Measurements from ENCODE around the gene TFRC.
"Not testable (repeated sequence)": the region's sequence is repeated elsewhere in the genome, so short reads cannot be mapped to it uniquely, and the experiment has no call there.

Gene TFRC

DNA sequence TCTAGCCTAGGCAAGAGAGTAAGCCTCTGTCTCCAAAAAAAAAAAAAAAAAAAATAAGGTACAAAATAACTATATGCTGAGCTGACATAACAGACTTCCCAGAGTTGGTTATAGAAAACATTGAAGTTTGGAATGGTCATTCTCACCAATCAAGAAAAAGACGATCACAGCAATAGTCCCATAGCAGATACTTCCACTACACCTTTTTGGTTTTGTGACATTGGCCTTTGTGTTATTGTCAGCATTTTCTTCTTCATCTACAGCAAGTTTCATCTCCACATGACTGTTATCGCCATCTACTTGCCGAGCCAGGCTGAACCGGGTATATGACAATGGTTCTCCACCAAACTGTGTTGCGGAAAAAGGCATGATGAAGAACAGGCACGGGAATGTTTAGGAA, 6.9 kb downstream of the TFRC start:
- H3K27me3 ChIP-seq (replicated peaks; ENCODE audit: control insufficient read depth, insufficient read depth, low read length) = no peaks in the 10 kb centered on the region
- peaks cover 23% of the 10 kb centered on the region for H3K36me3 ChIP-seq (ENCODE audit: control insufficient read depth, insufficient read depth, low read length)
- no peak for TF ChIP-seq CTCF (IDR thresholded peaks at IDR 0.05; ENCODE audit: insufficient read depth, low read length, poor library complexity, severe bottlenecking)
- DNase-seq (ENCODE audit: extremely low read depth, insufficient read length) = no peak
- H3K4me3 ChIP-seq (replicated peaks; ENCODE audit: low read depth, low read length) = no peak overlapping the region

- peak; percentile 45 for DNase-seq (ENCODE audit: extremely low read depth, insufficient read length)
- Histone ChIP-seq H3K27me3 (replicated peaks; ENCODE audit: control insufficient read depth, insufficient read depth, low read length) (no peaks in the 10 kb centered on the region), H3K36me3 (ENCODE audit: control insufficient read depth, insufficient read depth, low read length) (peaks cover 26% of the 10 kb centered on the region), H3K4me3 (replicated peaks; ENCODE audit: low read depth, low read length) (no peak overlapping the region)
- peak; percentile 78 for TF ChIP-seq CTCF (IDR thresholded peaks at IDR 0.05; ENCODE audit: insufficient read depth, low read length, poor library complexity, severe bottlenecking)
Measured at GRCh38 chr3:196073255-196073753, 8.6 kb downstream of the TFRC start.

- H3K36me3 ChIP-seq (ENCODE audit: control insufficient read depth, insufficient read depth, low read length) = peaks cover 32% of the 10 kb centered on the region
- H3K27me3 ChIP-seq (replicated peaks; ENCODE audit: control insufficient read depth, insufficient read depth, low read length) = no peaks in the 10 kb centered on the region
- TF ChIP-seq CTCF (IDR thresholded peaks at IDR 0.05; ENCODE audit: insufficient read depth, low read length, poor library complexity, severe bottlenecking) = no peak
- no peak overlapping the region for H3K4me3 ChIP-seq (replicated peaks; ENCODE audit: low read depth, low read length)
- DNase-seq (ENCODE audit: extremely low read depth, insufficient read length) = no peak
Measured at GRCh38 chr3:196072313-196072712, 9.6 kb downstream of the TFRC start.

DNA sequence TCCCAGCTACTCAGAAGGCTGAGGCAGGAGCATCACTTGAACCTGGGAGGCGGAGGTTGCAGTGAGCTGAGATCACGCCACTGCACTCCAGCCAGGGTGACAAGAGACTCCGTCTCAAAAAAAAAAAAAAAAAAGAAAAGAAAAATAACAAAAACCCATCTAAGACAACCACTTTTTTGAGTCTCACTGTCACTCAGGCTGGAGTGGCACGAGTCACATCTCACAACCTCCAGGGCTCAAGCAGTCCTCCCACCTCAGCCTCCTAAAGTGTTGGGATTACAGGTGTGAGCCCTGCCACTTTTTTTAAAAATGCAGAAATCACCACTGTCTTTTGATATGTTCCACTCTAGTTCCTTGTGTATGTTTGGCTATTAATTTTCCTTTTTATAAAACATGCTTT, 13.1 kb downstream of the TFRC start:
- H3K36me3 ChIP-seq (ENCODE audit: control insufficient read depth, insufficient read depth, low read length) = peaks cover 32% of the 10 kb centered on the region
- H3K27me3 ChIP-seq (replicated peaks; ENCODE audit: control insufficient read depth, insufficient read depth, low read length); H3K4me3 ChIP-seq (replicated peaks; ENCODE audit: low read depth, low read length); DNase-seq (ENCODE audit: extremely low read depth, insufficient read length): not testable (repeated sequence)

GRCh38 chr3:196067439-196067838, 14.5 kb downstream of the TFRC start:
- no peak overlapping the region for H3K4me3 ChIP-seq (replicated peaks; ENCODE audit: low read depth, low read length)
- DNase-seq (ENCODE audit: extremely low read depth, insufficient read length) = no peak
- TF ChIP-seq CTCF (IDR thresholded peaks at IDR 0.05; ENCODE audit: insufficient read depth, low read length, poor library complexity, severe bottlenecking) = no peak

GRCh38 chr3:196063971-196064370, 17.9 kb downstream of the TFRC start:
- H3K36me3 ChIP-seq (ENCODE audit: control insufficient read depth, insufficient read depth, low read length) = peaks cover 31% of the 10 kb centered on the region
- no peak for DNase-seq (ENCODE audit: extremely low read depth, insufficient read length)

More at GRCh38 chr3:196067439-196067838, 14.5 kb downstream of the TFRC start:
- Histone ChIP-seq H3K27me3 (replicated peaks; ENCODE audit: control insufficient read depth, insufficient read depth, low read length) (no peaks in the 10 kb centered on the region), H3K36me3 (ENCODE audit: control insufficient read depth, insufficient read depth, low read length) (peaks cover 29% of the 10 kb centered on the region)

More at GRCh38 chr3:196063971-196064370, 17.9 kb downstream of the TFRC start:
- no peak for TF ChIP-seq CTCF (IDR thresholded peaks at IDR 0.05; ENCODE audit: insufficient read depth, low read length, poor library complexity, severe bottlenecking)
- Histone ChIP-seq H3K4me3 (replicated peaks; ENCODE audit: low read depth, low read length) (no peak overlapping the region), H3K27me3 (replicated peaks; ENCODE audit: control insufficient read depth, insufficient read depth, low read length) (no peaks in the 10 kb centered on the region)
